Hepatocyte (in vitro differentiated cells): Measurements from ENCODE around the gene ARID4B. TPM values are rescaled to one million over a fixed set of nuclear protein-coding genes. Genes with fewer than 3 reads are reported as not detected.

Experiments used
- DNase-seq: peaks from one replicate; pipeline ENCODE4 v3.0.0-alpha.2; 2016; ENCODE audit warnings: low spot score
- H2AFZ ChIP-seq: fragments of 200-600 bp; sonication (generic); 2 replicates; pipeline ENCODE4 v1.6.0; 2016; ENCODE audit warnings: antibody characterized with exemption, mild to moderate bottlenecking
- H3K27ac ChIP-seq: fragments of 200-600 bp; sonication (generic); 2 replicates; pipeline ENCODE4 v1.5.1; 2016; ENCODE audit warnings: mild to moderate bottlenecking
- H3K27me3 ChIP-seq: fragments of 200-600 bp; sonication (generic); 2 replicates; pipeline ENCODE4 v1.6.1; 2016
- H3K36me3 ChIP-seq: fragments of 200-600 bp; sonication (generic); replicated peaks from 2 replicates; pipeline ENCODE4 v1.5.1; 2016; ENCODE audit warnings: low read depth; ENCODE audit not compliant: insufficient read depth
- H3K4me1 ChIP-seq: fragments of 200-600 bp; sonication (generic); 2 replicates; pipeline ENCODE4 v1.5.1; 2016; ENCODE audit warnings: mild to moderate bottlenecking, moderate library complexity; ENCODE audit not compliant: insufficient read depth
- H3K4me2 ChIP-seq: fragments of 200-600 bp; sonication (generic); 2 replicates; pipeline ENCODE4 v1.6.0; 2016
- H3K4me3 ChIP-seq: fragments of 200-600 bp; sonication (generic); 2 replicates; pipeline ENCODE4 v1.5.1; 2016; ENCODE audit warnings: mild to moderate bottlenecking
- H3K79me2 ChIP-seq: fragments of 200-600 bp; sonication (generic); 2 replicates; pipeline ENCODE4 v1.6.0; 2017; ENCODE audit warnings: mild to moderate bottlenecking
- H3K9me2 ChIP-seq: fragments of 200-600 bp; sonication (generic); replicated peaks from 2 replicates; pipeline ENCODE4 v1.6.0; 2017; ENCODE audit warnings: mild to moderate bottlenecking; ENCODE audit not compliant: insufficient read depth
- H3K9me3 ChIP-seq: fragments of 200-600 bp; sonication (generic); 2 replicates; pipeline ENCODE4 v1.5.1; 2016; ENCODE audit warnings: low read depth, mild to moderate bottlenecking
- H4K20me1 ChIP-seq: fragments of 200-600 bp; sonication (generic); 2 replicates; pipeline ENCODE4 v1.6.0; 2016; ENCODE audit warnings: mild to moderate bottlenecking; ENCODE audit not compliant: insufficient read depth, poor library complexity, severe bottlenecking
- EZH2 ChIP-seq: fragments of 200-600 bp; sonication (generic); IDR thresholded peaks from 2 replicates; pipeline ENCODE4 v1.6.1; 2016; ENCODE audit warnings: antibody characterized with exemption, mild to moderate bottlenecking, borderline replicate concordance
- EZH2phosphoT487 ChIP-seq: fragments of 200-600 bp; sonication (generic); IDR thresholded peaks from one replicate; pipeline ENCODE4 v1.6.1; 2018; ENCODE audit warnings: antibody characterized with exemption, mild to moderate bottlenecking, low read depth, moderate library complexity; ENCODE audit not compliant: unreplicated experiment, severe bottlenecking
- WGBS: methylation state at CpG from one replicate; pipeline ENCODE4 v1.1.6; 2016; ENCODE audit warnings: low lambda C conversion rate; ENCODE audit errors: missing lambda C conversion rate; 5-methylcytosine and 5-hydroxymethylcytosine counted together
- polyA plus RNA-seq: library from polyadenylated mRNA; unstranded; fragments of >200 nt; fragmentation: Nextera tagmentation; extraction: Ambion mirVana; gene quantifications from 2 replicates; pipeline ENCODE4 v1.2.1, GENCODE V29; 2016
- total RNA-seq: library from RNA; depleted of rRNA; stranded (reverse); fragments of >200 nt; gene quantifications from 2 replicates; pipeline ENCODE4 v1.2.3, GENCODE V29; 2014
- TF ChIP-seq, protein P1 (sequence below): fragments of 200-600 bp; sonication (generic); IDR thresholded peaks from 2 replicates; pipeline ENCODE4 v1.5.1; 2016; ENCODE audit warnings: antibody characterized with exemption, mild to moderate bottlenecking; ENCODE audit not compliant: poor library complexity

ARID4B gene
- total and polyA plus RNA-seq, 2 experiments from 2014 or later = 29.4 to 35.0 TPM

DNA sequence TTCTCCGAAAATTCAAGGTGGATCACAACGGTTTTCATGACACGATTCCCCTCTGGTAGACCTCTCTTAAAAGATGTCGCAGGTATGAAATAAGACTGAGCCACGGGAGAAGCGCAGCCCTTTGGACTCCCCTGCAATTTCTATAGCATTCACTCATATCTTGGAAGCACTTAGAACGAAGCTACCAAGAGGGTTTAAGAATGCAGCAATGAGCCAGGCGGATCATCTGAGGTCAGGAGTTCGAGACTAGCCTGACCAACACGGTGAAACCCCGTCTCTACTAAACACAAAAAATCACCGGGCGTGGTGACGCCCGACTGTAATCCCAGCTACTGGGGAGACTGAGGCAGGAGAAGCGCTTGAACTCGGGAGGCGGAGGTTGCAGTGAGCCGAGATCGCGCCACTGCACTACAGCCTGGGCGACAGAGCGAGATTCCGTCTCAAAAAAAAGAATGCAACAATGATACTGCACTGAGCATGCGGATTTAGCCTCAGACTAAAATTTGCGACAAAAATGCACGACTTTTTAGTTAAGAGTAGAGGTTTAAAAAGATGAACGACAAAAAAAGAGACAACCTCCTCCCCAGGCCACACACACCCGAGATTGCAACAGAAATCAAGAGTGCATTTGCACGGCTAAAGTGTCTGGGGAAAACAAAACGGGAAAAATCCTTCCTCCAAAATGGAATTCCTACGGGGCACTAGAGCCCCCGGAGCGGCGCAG is 200.1 kb downstream of the ARID4B start:
- no peaks in the 10 kb centered on the region for H3K27me3 ChIP-seq
- peak; percentile 35 for DNase-seq
- peak overlapping the region; percentile 80 for H2AFZ ChIP-seq
- H3K9me3 ChIP-seq = no peaks in the 10 kb centered on the region
- WGBS = 1% methylated on average over 34 of the region's 35 CpGs
- no peaks in the 10 kb centered on the region for H3K9me2 ChIP-seq
- H3K27ac ChIP-seq = peak overlapping the region; percentile 98
- no peaks in the 10 kb centered on the region for H3K36me3 ChIP-seq
- peaks cover 49% of the 10 kb centered on the region for H4K20me1 ChIP-seq
- TF ChIP-seq EZH2 = no peak
- TF ChIP-seq, protein P1, sequence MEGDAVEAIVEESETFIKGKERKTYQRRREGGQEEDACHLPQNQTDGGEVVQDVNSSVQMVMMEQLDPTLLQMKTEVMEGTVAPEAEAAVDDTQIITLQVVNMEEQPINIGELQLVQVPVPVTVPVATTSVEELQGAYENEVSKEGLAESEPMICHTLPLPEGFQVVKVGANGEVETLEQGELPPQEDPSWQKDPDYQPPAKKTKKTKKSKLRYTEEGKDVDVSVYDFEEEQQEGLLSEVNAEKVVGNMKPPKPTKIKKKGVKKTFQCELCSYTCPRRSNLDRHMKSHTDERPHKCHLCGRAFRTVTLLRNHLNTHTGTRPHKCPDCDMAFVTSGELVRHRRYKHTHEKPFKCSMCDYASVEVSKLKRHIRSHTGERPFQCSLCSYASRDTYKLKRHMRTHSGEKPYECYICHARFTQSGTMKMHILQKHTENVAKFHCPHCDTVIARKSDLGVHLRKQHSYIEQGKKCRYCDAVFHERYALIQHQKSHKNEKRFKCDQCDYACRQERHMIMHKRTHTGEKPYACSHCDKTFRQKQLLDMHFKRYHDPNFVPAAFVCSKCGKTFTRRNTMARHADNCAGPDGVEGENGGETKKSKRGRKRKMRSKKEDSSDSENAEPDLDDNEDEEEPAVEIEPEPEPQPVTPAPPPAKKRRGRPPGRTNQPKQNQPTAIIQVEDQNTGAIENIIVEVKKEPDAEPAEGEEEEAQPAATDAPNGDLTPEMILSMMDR = no peak
- TF ChIP-seq EZH2phosphoT487 = no peak
- peaks cover 9% of the 10 kb centered on the region for H3K4me1 ChIP-seq
- H3K4me3 ChIP-seq = peak overlapping the region; percentile 61
- H3K79me2 ChIP-seq = peaks cover 57% of the 10 kb centered on the region
- H3K4me2 ChIP-seq = peak overlapping the region; percentile 79

DNA sequence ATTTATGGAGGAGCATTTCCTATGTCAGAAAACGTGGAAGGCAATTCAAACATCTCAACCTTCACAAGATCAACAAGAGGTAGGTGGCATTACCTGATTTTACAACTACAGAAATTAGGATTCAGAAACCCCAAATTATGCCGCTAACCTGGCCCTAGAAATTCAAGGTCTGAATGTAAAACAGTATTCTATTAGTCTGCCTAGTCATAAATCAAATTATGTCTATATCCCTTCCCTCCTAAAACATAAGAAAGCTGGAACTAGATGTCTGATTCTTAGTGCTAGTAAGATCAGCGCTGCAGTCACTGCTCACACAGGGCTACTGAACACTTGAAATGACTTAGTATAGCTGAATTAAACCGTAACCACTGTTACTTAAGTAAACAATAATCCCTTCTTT is 200.8 kb downstream of the ARID4B start:
- no peaks in the 10 kb centered on the region for H3K36me3 ChIP-seq
- no peak overlapping the region for H2AFZ ChIP-seq
- H4K20me1 ChIP-seq = peaks cover 56% of the 10 kb centered on the region
- no peak overlapping the region for H3K27ac ChIP-seq
- H3K4me3 ChIP-seq = peak overlapping the region; percentile 61
- H3K4me1 ChIP-seq = peaks cover 9% of the 10 kb centered on the region
- H3K79me2 ChIP-seq = peaks cover 63% of the 10 kb centered on the region
- H3K9me2 ChIP-seq = no peaks in the 10 kb centered on the region
- H3K4me2 ChIP-seq = peak overlapping the region; percentile 79
- no peak for DNase-seq
- 29% methylated on average over 4 of the region's 4 CpGs for WGBS
- no peaks in the 10 kb centered on the region for H3K9me3 ChIP-seq
- no peak for TF ChIP-seq EZH2
- TF ChIP-seq EZH2phosphoT487 = no peak
- TF ChIP-seq, protein P1 = no peak
- H3K27me3 ChIP-seq = no peaks in the 10 kb centered on the region

DNA sequence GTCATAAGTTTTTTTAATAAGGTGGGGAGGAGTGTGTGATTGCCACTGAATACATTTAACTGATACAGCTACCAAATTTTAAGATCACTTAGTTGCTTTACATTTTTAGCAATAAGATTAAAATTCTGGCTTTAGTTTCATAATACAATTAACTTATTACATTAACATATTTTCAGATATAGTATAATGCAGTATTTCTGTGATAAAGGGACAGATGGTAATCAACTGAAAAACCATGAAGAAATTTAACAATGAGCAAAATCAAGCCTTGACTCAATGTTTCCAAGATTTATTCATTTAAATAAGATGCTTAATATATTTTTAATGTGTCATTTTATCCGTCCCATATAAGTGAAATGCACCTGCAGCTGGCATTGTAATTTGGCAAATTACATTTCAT is 203.3 kb downstream of the ARID4B start:
- H4K20me1 ChIP-seq = peaks cover 78% of the 10 kb centered on the region
- no peaks in the 10 kb centered on the region for H3K27me3 ChIP-seq
- 92% methylated on average over 1 of the region's 1 CpG for WGBS
- TF ChIP-seq EZH2 (no peak), EZH2phosphoT487 (no peak)
- TF ChIP-seq, protein P1 = no peak
- no peak overlapping the region for H3K4me3 ChIP-seq
- H3K9me2 ChIP-seq = no peaks in the 10 kb centered on the region
- H2AFZ ChIP-seq = no peak overlapping the region
- no peak overlapping the region for H3K4me2 ChIP-seq
- H3K4me1 ChIP-seq = peaks cover 9% of the 10 kb centered on the region
- peaks cover 89% of the 10 kb centered on the region for H3K79me2 ChIP-seq
- no peaks in the 10 kb centered on the region for H3K9me3 ChIP-seq
- H3K36me3 ChIP-seq = peaks cover 4% of the 10 kb centered on the region
- no peak overlapping the region for H3K27ac ChIP-seq
- no peak for DNase-seq
